ENCODE data around the gene GALNT1. TPM values are rescaled to one million over a fixed set of nuclear protein-coding genes. Genes with fewer than 3 reads are reported as not detected.
"Not testable (repeated sequence)": the region's sequence is repeated elsewhere in the genome, so short reads cannot be mapped to it uniquely, and the experiment has no call there.

GALNT1 gene
- total and polyA plus RNA-seq, 2 donors (not counting 1 experiment from before 2014, with no cell fraction given): 7.5 to 51.3 TPM

- POLR2A ChIA-PET: no interaction called here
- no peak overlapping the region for H3K4me2 ChIP-seq (replicated peaks; ENCODE audit: low read depth, low read length, poor library complexity, severe bottlenecking)
- no peaks in the 10 kb centered on the region for H3K36me3 ChIP-seq (replicated peaks in 1 of 2; ENCODE audit: control extremely low read depth in 1 of 2, control insufficient read depth in 1 of 2, extremely low read depth in 1 of 2, insufficient read depth in 2 of 2, low read length in 1 of 2)
- H3K4me1 ChIP-seq (ENCODE audit: control insufficient read depth in 2 of 2, insufficient read depth in 2 of 2, low read length in 2 of 2): no peaks in the 10 kb centered on the region
- H4K20me1 ChIP-seq (ENCODE audit: control insufficient read depth, insufficient read depth, low read length, poor library complexity, severe bottlenecking): no peaks in the 10 kb centered on the region
- CTCF ChIA-PET: no interaction called here
- intact Hi-C loops (cut with micrococcal nuclease): no loop called here
- no peaks in the 10 kb centered on the region for H3K27me3 ChIP-seq (replicated peaks in 1 of 4; ENCODE audit: control extremely low read depth in 1 of 4, control insufficient read depth in 3 of 4, insufficient read depth in 4 of 4, low read length in 3 of 4)
- Mint-ChIP-seq H3K27me3 (peaks cover 11% of the 10 kb centered on the region), H3K27ac (no peak overlapping the region), H3K9me3 (ENCODE audit: insufficient read depth) (no peaks in the 10 kb centered on the region), H3K4me1 (no peaks in the 10 kb centered on the region), H3K4me3 (no peak overlapping the region)
- no peak for DNase-seq
- no peak for ATAC-seq (ENCODE audit: low read depth)
- H3K79me2 ChIP-seq (ENCODE audit: control insufficient read depth, insufficient read depth, low read length): no peaks in the 10 kb centered on the region
- no peak overlapping the region for H3K27ac ChIP-seq (ENCODE audit: low read length in 2 of 2)
- TF ChIP-seq EZH2 (IDR thresholded peaks at IDR 0.05; ENCODE audit: borderline replicate concordance, insufficient read depth, low read depth, low read length, poor library complexity, severe bottlenecking): no peak
- TF ChIP-seq, protein P1, sequence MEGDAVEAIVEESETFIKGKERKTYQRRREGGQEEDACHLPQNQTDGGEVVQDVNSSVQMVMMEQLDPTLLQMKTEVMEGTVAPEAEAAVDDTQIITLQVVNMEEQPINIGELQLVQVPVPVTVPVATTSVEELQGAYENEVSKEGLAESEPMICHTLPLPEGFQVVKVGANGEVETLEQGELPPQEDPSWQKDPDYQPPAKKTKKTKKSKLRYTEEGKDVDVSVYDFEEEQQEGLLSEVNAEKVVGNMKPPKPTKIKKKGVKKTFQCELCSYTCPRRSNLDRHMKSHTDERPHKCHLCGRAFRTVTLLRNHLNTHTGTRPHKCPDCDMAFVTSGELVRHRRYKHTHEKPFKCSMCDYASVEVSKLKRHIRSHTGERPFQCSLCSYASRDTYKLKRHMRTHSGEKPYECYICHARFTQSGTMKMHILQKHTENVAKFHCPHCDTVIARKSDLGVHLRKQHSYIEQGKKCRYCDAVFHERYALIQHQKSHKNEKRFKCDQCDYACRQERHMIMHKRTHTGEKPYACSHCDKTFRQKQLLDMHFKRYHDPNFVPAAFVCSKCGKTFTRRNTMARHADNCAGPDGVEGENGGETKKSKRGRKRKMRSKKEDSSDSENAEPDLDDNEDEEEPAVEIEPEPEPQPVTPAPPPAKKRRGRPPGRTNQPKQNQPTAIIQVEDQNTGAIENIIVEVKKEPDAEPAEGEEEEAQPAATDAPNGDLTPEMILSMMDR (IDR thresholded peaks at IDR 0.05): no peak
- H3K9ac ChIP-seq (ENCODE audit: low read length): no peak overlapping the region
- H2AFZ ChIP-seq (ENCODE audit: insufficient read depth, low read depth, low read length, poor library complexity, severe bottlenecking): no peak overlapping the region
- no peaks in the 10 kb centered on the region for H3K9me3 ChIP-seq (ENCODE audit: control extremely low read depth in 1 of 3, control insufficient read depth in 2 of 3, insufficient read depth in 1 of 3, low read length in 2 of 3)
- WGBS (ENCODE audit: insufficient coverage): 100% methylated on average over 1 of the region's 2 CpGs
- no peak overlapping the region for H3K4me3 ChIP-seq (ENCODE audit: control extremely low read depth in 1 of 5, extremely low read depth in 1 of 5, insufficient read depth in 1 of 5, low read depth in 2 of 5, low read length in 4 of 5)
Measured at GRCh38 chr18:35553300-35553699, 28.2 kb upstream of the GALNT1 start.

DNA sequence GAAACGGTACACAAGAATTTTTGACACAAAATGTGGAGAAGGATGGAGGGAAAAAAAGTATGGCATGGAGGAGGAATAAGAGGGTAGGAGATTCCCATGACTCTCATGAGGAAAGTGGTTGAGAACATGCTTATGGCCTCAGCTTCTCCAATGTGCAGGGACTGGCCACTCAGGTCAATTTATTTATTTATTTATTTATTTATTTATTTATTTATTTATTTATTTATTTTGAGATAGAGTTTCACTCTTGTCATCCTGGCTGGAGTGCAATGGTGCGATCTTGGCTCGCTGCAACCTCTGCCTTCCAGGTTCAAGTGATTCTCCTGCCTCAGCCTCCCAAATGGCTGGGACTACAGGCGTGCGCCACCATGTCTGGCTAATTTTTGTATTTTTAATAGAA, 26.0 kb upstream of the GALNT1 start:
- H3K79me2 ChIP-seq (ENCODE audit: control insufficient read depth, insufficient read depth, low read length); H3K9me3 Mint-ChIP-seq (ENCODE audit: insufficient read depth); H3K27ac ChIP-seq (ENCODE audit: low read length in 2 of 2); H3K9ac ChIP-seq (ENCODE audit: low read length); H3K4me1 Mint-ChIP-seq; CTCF ChIA-PET; H2AFZ ChIP-seq (ENCODE audit: insufficient read depth, low read depth, low read length, poor library complexity, severe bottlenecking); H3K4me3 ChIP-seq (ENCODE audit: control extremely low read depth in 1 of 5, extremely low read depth in 1 of 5, insufficient read depth in 1 of 5, low read depth in 2 of 5, low read length in 4 of 5); H3K36me3 ChIP-seq (replicated peaks in 1 of 2; ENCODE audit: control extremely low read depth in 1 of 2, control insufficient read depth in 1 of 2, extremely low read depth in 1 of 2, insufficient read depth in 2 of 2, low read length in 1 of 2); H3K4me1 ChIP-seq (ENCODE audit: control insufficient read depth in 2 of 2, insufficient read depth in 2 of 2, low read length in 2 of 2); intact Hi-C loops (cut with micrococcal nuclease); H3K4me2 ChIP-seq (replicated peaks; ENCODE audit: low read depth, low read length, poor library complexity, severe bottlenecking); DNase-seq; POLR2A ChIA-PET; H3K27me3 ChIP-seq (replicated peaks in 1 of 4; ENCODE audit: control extremely low read depth in 1 of 4, control insufficient read depth in 3 of 4, insufficient read depth in 4 of 4, low read length in 3 of 4); H4K20me1 ChIP-seq (ENCODE audit: control insufficient read depth, insufficient read depth, low read length, poor library complexity, severe bottlenecking); H3K9me3 ChIP-seq (ENCODE audit: control extremely low read depth in 1 of 3, control insufficient read depth in 2 of 3, insufficient read depth in 1 of 3, low read length in 2 of 3); H3K4me3 Mint-ChIP-seq; H3K27ac Mint-ChIP-seq; ATAC-seq (ENCODE audit: low read depth): not testable (repeated sequence)
- peaks cover 11% of the 10 kb centered on the region for H3K27me3 Mint-ChIP-seq
- 94% methylated on average over 2 of the region's 5 CpGs for WGBS (ENCODE audit: insufficient coverage)
